Prostate gland (tissue), 2 donors: ENCODE measurements around the gene RHOT1. TPM values are rescaled to one million over a fixed set of nuclear protein-coding genes. Genes with fewer than 3 reads are reported as not detected.
"Not testable (repeated sequence)": the region's sequence is repeated elsewhere in the genome, so short reads cannot be mapped to it uniquely, and the experiment has no call there.

ENCODE experiments used
- DNase-seq: peaks from one replicate; pipeline ENCODE4 v3.0.0-alpha.2; 2019; ENCODE audit warnings: low spot score
- H3K27ac ChIP-seq, 2 donors: fragments of 200-600 bp; sonication (generic); 2 replicates each; pipeline ENCODE4 v1.5.1; 2017 to 2019
- H3K27me3 ChIP-seq: fragments of 200-600 bp; sonication (generic); replicated peaks from 2 replicates; pipeline ENCODE4 v1.5.1; 2019; ENCODE audit not compliant: insufficient read depth
- H3K36me3 ChIP-seq, 2 donors: fragments of 200-600 bp; sonication (generic); 1 replicate in 1 of 2; 2 replicates in 1 of 2; pipeline versions ENCODE4 v1.5.1 to v1.8.1; 2017 to 2019
- H3K4me1 ChIP-seq: fragments of 200-600 bp; sonication (generic); replicated peaks from 2 replicates; pipeline ENCODE4 v1.5.1; 2019
- H3K4me3 ChIP-seq, 2 donors: fragments of 200-600 bp; sonication (generic); 2 replicates each; pipeline ENCODE4 v1.5.1; 2017 to 2019
- H3K9me3 ChIP-seq: fragments of 200-600 bp; sonication (generic); 2 replicates; pipeline ENCODE4 v1.5.1; 2017
- POLR2A ChIP-seq: fragments of 450-650 bp; IDR thresholded peaks from one replicate; pipeline ENCODE4 v1.6.1; 2016; ENCODE audit warnings: antibody characterized with exemption, mild to moderate bottlenecking
- POLR2AphosphoS5 ChIP-seq: sonication (generic); formaldehyde crosslinking; IDR thresholded peaks from one replicate; pipeline ENCODE4 v1.6.1; 2017; ENCODE audit warnings: antibody characterized with exemption
- WGBS: methylation state at CpG from one replicate; pipeline ENCODE4 v1.1.5; 2018; 5-methylcytosine and 5-hydroxymethylcytosine counted together
- intact Hi-C: fragments of 100-400 bp; cut with DNase I; formaldehyde crosslinking; loops from one replicate; pipeline ENCODE4 v1.14.2; 2022
- total RNA-seq, 2 donors: library from RNA; depleted of rRNA; stranded (reverse); fragments of >200 nt; gene quantifications; one replicate each; pipeline ENCODE4 v1.1.0, GENCODE V29; 2016
- TF ChIP-seq, protein P1 (sequence below), 4 experiments: fragments of 200-600 bp in 2 of 4; fragments of 450-650 bp in 2 of 4; sonication (generic) in 2 of 4; IDR thresholded peaks; 1 replicate in 3 of 4; 2 replicates in 1 of 4; pipeline ENCODE4 v1.5.1; 2016 to 2019; ENCODE audit warnings: antibody characterized with exemption in 4 of 4, mild to moderate bottlenecking in 2 of 4, moderate library complexity in 2 of 4

The RHOT1 gene
- total RNA-seq, 2 donors from 2014 or later = 31.7 to 60.8 TPM

DNA sequence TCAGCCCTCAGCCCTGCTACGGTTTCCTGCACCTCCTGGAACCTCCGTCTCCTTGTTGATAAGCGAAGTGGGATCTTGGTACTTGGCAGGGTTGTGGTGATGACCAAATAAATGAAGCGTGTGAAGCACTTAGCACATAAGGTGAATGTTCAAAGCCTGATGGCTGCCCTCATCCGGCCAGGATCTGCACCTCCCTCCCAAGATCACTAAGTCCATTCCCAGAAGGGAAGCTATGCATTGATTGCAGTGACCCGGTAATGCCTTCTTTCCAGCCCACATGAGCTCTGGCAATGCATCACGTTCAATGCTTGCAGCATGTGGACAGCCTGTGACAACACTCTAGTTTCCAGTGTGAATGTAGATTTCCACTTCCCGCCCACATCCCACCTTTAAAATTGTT, 24.9 kb upstream of the RHOT1 start:
- H3K4me3 ChIP-seq = no peak overlapping the region
- intact Hi-C loops = no loop called here
- no peak overlapping the region for H3K27ac ChIP-seq
- no peaks in the 10 kb centered on the region for H3K4me1 ChIP-seq
- 64% methylated on average over 8 of the region's 8 CpGs for WGBS
- no peak for TF ChIP-seq POLR2A
- no peak for TF ChIP-seq POLR2AphosphoS5
- TF ChIP-seq, protein P1, sequence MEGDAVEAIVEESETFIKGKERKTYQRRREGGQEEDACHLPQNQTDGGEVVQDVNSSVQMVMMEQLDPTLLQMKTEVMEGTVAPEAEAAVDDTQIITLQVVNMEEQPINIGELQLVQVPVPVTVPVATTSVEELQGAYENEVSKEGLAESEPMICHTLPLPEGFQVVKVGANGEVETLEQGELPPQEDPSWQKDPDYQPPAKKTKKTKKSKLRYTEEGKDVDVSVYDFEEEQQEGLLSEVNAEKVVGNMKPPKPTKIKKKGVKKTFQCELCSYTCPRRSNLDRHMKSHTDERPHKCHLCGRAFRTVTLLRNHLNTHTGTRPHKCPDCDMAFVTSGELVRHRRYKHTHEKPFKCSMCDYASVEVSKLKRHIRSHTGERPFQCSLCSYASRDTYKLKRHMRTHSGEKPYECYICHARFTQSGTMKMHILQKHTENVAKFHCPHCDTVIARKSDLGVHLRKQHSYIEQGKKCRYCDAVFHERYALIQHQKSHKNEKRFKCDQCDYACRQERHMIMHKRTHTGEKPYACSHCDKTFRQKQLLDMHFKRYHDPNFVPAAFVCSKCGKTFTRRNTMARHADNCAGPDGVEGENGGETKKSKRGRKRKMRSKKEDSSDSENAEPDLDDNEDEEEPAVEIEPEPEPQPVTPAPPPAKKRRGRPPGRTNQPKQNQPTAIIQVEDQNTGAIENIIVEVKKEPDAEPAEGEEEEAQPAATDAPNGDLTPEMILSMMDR (IDR thresholded peaks at IDR 0.05) = no peak
- no peaks in the 10 kb centered on the region for H3K27me3 ChIP-seq
- H3K9me3 ChIP-seq = no peaks in the 10 kb centered on the region
- no peak for DNase-seq
- H3K36me3 ChIP-seq = no peaks in the 10 kb centered on the region

GRCh38 chr17:32118088-32118487, 24.2 kb upstream of the RHOT1 start:
- H3K9me3 ChIP-seq, intact Hi-C loops, H3K4me1 ChIP-seq, H3K4me3 ChIP-seq, H3K36me3 ChIP-seq, H3K27me3 ChIP-seq, H3K27ac ChIP-seq, DNase-seq: not testable (repeated sequence)
- 90% methylated on average over 3 of the region's 3 CpGs for WGBS

GRCh38 chr17:32118835-32119234, 23.5 kb upstream of the RHOT1 start:
- intact Hi-C loops = no loop called here

GRCh38 chr17:32120141-32120540, 22.2 kb upstream of the RHOT1 start:
- WGBS = 55% methylated on average over 4 of the region's 4 CpGs
- TF ChIP-seq POLR2AphosphoS5 (no peak), POLR2A (no peak)
- TF ChIP-seq, protein P1 (IDR thresholded peaks at IDR 0.05) = no peak
- no peak overlapping the region for H3K27ac ChIP-seq

More at GRCh38 chr17:32118835-32119234, 23.5 kb upstream of the RHOT1 start:
- TF ChIP-seq POLR2AphosphoS5 = no peak
- no peak for TF ChIP-seq POLR2A
- TF ChIP-seq, protein P1 (IDR thresholded peaks at IDR 0.05) = no peak
- Histone ChIP-seq H3K9me3 (no peaks in the 10 kb centered on the region), H3K4me3 (no peak overlapping the region), H3K36me3 (no peaks in the 10 kb centered on the region), H3K27ac (no peak overlapping the region), H3K27me3 (no peaks in the 10 kb centered on the region), H3K4me1 (no peaks in the 10 kb centered on the region)
- WGBS = 99% methylated on average over 4 of the region's 4 CpGs
- DNase-seq = no peak

GRCh38 chr17:32120716-32121115, 21.6 kb upstream of the RHOT1 start:
- WGBS = 90% methylated on average over 3 of the region's 3 CpGs
- Histone ChIP-seq H3K36me3 (no peaks in the 10 kb centered on the region), H3K9me3 (no peaks in the 10 kb centered on the region), H3K4me1 (no peaks in the 10 kb centered on the region), H3K27ac (no peak overlapping the region), H3K4me3 (no peak overlapping the region), H3K27me3 (no peaks in the 10 kb centered on the region)
- TF ChIP-seq POLR2A = no peak
- TF ChIP-seq POLR2AphosphoS5 = no peak
- TF ChIP-seq, protein P1 (IDR thresholded peaks at IDR 0.05) = no peak
- DNase-seq = no peak
- intact Hi-C loops = no loop called here

More at GRCh38 chr17:32120141-32120540, 22.2 kb upstream of the RHOT1 start:
- H3K4me1 ChIP-seq = no peaks in the 10 kb centered on the region
- H3K4me3 ChIP-seq = no peak overlapping the region
- intact Hi-C loops = no loop called here
- no peaks in the 10 kb centered on the region for H3K27me3 ChIP-seq
- no peaks in the 10 kb centered on the region for H3K36me3 ChIP-seq
- no peaks in the 10 kb centered on the region for H3K9me3 ChIP-seq
- no peak for DNase-seq
